DMS153 treated with DMSO at 0.1 percent for 48 hours (cell line): ENCODE data around the gene SCN10A.

Experiments used
- DNase-seq: peaks from one replicate; lab custom pipeline; 2025; ENCODE audit not compliant: unreplicated experiment; lab: John Stamatoyannopoulos, UW

SCN10A gene

DNA sequence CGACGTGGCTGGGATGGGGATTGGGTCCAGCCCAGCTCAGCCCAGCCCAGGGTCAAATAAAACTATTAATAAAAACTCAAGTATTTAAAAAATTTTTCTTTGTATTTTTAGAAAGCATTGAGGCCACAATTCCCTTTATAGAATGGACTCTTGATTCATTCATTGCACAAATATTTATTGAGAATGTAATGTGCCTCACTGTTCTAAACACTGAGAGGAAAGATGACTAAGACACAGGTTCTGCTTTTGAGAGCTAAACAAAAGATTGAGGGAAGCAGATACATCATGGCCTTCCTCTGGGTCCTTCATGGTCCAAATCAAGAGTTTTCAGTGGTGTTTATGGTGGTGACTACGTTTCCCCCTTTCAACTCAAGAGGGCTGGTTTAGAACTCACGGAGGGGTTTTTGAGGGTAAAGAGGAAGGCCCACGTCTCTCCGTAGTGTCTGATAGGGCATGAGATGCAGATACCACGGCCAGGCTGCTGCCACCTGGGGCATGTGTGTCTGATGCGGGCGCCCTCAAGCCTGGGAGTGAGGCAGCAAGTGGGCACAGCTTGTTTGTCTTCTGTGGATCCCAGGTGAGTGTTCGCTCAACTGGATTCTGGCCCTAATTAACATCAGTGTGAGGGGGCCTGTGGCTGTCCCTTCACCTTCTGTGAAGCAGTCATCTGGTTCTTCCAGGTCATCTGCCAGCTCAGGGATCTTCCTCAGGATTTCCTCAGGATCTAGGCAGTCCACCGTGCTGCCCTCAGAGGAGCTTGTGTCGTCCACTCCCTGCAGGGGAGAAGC is 93.0 kb downstream of the SCN10A start:
- DNase-seq: no peak

DNA sequence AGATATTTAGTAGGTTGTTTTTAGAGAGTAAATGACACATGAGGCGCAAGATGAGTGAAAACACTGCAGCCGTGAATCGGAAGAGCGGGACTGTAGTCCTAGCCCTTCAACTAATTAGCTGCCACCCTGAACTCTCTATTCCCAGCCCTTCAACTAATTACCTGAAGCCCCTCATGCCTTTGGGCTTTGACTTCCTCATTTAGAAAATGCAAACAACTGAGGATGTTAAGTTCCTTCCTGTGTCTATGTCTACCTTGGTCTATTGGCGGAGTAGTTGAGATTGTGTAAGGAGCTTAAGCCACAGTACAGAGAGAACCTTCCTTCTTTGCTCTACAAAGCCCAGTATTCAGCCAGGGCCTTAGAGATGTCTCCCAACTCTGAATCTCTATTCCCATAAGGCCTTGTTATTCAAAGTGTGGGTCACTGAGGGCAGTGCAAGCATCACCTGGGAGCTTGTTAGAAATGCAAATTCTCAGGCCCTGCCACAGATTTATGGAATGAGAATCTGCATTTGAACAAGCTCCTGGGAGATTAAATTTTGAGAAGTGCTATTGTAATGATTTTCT is 94.7 kb downstream of the SCN10A start:
- no peak for DNase-seq

DNA sequence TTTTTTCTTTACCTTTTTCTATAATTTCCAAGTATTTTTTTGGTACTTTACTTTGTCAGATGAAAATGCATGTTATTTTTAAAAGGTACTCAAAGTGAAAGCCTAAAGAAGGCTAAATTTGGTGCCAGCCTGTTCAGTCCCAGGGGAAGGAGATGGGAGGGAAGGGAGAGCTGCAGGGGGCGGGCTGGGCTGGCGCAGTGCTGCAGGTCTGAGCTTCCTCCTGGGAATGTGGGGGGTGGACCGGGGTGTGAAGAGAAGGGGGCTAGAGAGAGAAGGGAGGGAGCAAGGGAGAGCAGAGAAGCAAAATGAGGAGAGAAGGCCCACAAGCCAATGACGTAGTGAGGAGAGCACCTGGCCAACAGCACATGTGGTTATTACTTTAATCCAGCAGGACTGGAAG is 95.6 kb downstream of the SCN10A start:
- DNase-seq: no peak

DNA sequence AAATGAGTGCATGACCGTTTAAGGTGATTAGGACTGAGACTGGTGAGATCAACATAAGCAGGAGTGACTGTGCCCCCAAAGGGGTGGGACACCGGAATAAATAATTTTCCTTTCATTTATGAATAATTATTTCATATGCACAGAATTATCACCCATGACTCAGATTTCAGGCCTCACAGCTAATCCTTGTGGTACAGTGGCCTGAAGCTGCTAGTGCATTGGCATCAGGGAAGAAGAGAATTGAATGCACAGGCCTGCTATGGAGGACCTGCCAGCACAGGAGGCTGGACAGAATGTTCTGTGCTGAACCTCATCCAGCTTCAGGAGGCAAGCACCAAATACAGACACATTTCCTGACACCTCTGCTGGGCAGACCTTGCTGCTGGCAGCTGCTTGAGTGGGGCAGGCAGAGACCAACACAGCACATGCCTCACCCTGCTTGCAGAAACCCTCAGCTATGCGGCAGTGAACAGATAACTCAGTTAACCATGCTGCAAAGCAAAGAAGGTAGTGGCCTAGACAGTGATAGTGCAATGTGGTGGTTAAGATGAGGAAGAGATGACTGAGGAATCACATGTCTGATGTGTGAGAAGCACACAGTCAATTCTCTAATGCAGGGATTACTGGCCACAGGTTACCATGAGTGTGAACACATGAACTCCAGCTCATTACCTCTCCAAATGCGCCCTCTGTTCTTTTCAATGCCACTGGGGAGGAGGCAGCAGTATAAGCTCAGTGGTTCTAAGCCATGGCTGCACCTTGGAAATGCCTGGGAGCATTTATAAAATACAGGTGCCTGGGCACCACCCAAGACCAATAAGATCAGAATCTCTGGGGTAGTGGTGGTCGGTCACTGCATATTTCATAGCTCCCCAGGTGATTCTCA is 98.4 kb downstream of the SCN10A start:
- DNase-seq: no peak

DNA sequence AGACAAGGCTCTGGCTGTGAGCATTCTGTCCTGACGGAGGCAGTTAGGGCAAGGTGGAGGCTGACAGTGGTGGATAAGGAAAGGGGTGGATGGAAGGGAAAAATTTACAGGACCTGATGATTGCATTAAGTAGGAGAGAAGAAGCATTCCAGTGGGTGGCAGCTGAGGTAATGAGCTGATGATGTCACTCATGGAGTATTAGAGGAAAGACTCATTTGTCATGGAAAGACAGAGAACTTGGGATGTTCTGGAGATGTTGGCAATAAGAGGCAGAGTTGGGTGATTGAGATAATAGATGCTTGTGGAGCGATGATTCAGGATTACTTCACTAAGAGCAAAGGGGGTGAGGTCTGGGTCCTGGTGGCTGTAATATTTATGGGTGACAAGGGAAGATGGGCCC is 102.9 kb downstream of the SCN10A start:
- DNase-seq: no peak

DNA sequence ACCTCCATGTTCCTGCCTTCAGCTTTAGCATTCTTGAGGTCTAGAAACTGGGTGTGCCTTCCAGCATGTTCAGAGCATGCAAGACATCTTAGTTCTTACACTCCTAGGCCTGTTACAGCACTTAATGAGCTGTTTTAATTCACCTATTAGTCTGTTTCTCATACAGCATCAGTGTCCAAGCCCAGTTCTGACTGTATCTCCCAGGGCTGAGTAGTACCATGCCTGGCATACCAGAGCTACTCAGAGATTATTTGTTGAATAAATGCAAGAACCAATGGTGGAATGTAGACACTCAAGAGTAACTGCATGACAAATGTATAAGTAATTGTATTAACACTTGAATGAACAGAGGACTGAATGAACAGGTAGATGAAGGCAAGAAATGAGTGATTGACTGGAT is 104.7 kb downstream of the SCN10A start:
- DNase-seq: no peak

DNA sequence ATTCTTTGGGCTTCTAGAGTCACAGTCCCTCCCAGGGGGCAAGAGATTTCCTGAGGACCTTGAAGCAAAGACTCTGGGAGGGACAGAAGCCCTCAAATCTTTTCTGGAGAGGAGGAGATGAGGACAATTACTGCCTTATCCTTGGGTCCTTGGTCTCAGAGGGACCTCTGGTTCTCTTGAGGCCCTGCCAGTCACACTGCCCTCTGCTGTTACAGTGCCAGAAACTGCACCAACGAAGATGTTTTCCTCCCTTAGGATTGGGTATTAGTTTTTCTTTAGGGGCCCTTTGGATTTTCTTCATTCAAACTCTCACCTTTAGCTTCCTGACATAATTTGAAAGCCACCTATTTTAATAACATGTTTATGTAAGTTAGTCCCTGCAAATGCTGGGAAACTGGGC is 108.3 kb downstream of the SCN10A start:
- DNase-seq: no peak

DNA sequence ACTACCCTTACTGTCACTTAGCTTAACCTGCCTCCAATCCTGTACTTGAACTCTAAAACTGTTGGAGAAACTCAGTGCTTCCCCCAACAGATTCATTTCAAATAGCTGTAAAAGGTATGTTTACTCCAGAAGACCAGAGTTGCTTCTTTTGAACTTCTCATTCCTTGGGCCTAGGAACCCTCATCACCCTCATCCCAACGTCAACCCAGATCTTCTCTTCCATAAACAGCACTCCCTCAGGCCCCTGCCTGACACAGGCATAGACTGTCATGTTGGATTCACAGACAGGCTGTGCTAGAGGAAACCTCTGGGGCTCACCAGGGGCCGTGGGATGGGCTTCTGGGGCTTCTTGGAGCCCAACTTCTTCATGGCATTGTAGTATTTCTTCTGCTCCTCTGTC is 109.1 kb downstream of the SCN10A start:
- no peak for DNase-seq

DNA sequence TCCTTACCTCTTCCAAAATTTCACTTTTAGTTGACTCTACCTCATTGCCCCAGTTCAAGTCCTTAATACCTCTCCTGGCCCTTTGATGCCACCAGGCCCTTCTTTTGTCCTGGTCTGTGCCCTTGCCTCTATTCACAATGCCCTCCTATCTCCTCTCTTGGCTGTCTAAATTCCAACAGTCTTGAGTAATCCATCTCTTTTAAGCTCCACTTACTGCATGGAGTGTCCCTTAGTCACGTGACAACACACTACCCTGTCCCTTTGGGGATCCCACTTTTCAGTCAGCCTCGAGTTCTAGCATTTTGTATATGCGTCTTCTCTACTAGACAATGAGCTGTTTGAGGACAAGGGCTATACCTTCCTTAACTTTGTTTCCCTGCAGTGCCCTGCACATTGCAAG is 113.8 kb downstream of the SCN10A start:
- DNase-seq: no peak

DNA sequence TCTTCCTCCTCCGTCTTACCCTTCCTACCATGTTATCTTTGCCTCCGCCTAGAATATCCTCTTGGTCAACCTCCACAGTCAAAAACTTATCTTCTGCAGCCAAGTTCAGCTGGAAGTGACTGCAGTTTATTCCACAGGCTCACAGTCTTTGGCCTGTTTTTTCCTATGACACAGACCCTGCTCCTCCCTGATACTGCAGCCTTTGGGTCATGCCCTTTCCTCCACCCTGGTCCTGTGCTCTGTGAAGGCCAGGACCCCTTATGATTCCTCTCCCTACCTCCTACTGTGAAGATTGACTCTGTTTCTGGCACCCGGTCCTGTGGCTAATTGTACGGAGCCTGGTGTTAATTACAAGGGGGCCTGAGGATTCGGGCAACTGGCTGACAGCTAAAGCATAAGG is 117.3 kb downstream of the SCN10A start:
- DNase-seq: no peak

DNA sequence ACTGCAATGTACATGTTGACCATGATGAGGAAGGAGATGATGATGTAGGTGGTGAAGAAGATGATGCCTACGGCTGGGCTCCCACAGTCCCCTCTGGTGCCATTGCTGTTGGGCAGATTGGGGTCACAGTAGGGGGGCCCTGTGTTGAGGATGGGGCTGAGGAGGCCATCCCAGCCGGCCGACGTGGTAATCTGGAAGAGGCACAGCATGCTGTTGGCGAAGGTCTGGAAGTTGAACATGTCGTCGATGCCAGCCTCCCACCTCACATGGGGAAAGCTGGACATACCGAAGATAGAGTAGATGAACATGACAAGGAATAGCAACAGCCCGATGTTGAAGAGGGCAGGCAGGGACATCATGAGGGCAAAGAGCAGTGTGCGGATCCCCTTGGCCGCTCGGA is 118.0 kb downstream of the SCN10A start:
- DNase-seq: no peak

DNA sequence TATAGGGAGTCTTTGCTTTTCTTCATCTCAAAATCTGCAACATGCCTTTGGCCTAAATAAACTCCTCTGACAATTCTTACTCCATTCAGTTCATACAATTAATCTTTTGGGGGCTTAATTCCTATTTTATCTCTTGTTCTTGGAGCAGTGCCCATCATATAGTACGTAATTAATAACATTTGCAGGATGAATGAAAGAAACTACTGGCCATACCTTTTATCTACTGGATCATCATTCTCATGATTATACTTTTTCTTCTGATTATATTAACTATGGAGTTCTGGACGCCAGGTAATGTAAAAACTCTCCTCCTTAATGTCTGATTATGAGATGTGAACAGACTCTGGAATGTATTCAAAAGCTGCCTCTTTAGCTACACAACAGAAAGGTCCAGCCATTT is 120.0 kb downstream of the SCN10A start:
- no peak for DNase-seq

DNA sequence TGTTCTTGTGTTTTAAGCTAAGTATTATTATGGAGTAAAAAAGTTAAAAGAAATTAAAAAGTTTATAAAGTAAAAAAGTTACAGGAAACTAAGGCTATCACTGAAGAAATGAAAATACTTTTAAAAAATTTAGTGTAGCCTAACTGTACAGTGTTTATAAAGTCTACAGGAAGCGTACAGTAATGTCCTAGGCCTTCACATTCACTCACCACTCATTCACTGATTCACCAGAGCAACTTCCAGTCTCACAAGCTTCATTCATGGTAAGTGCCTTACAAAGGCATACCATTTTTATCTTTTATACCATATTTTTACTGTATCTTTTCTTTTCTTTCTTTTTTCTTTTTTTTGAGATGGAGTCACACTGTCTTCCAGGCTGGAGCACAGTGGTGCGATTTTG is 125.8 kb downstream of the SCN10A start:
- DNase-seq: no peak

DNA sequence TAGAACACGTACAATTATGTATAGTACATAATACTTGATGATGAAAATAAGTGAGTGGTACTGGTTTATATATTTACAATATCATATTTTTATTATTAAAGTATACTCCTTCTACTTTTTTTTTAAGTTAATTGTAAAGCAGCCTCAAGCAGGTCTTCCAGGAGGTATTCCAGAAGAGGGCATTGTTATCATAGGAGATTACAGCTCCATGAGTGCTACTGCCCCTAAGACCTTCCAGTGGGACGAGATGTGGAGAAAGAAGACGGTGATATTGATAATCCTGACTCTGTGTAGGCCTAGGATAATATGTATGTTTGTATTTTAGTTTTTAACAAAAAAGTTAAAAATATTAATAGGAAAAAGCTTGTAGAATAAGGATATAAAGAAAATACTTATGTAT is 126.2 kb downstream of the SCN10A start:
- no peak for DNase-seq

DNA sequence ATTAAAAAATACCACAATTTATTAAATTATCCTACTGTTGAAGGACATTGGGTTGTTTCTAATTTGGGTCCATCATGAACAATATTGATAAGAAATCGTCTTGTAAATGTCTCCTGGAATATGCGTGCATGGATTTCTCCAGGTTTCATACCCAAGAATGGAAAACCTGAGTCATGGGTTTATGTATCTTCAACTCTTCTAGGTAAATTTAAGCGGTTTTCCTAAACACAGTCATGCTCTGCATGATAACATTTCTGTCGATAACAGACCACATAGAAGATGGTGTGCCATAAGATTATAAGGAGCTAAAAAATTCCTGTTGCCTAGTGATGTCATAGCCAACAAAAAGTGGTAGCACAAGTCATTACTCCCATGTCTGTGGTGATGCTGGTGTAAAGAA is 126.7 kb downstream of the SCN10A start:
- DNase-seq: no peak

DNA sequence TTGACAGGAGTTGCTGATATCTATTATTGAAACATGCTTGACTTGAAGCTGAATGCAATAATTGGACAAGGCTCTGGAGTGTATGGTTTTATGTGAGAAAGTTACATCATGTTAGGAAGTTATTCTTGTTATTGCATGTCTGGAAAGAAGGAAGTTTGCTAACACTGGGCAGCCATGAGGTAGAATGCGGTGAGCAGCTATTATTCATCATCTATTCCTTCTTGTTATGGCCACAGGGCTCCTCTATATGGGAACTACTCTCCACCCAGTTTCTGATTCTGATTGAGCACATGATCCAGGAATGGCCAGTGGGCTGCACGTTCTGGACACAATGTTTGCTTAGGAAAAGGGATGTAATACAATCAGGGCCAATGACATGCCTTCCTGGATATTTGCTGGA is 128.7 kb downstream of the SCN10A start:
- DNase-seq: no peak

DNA sequence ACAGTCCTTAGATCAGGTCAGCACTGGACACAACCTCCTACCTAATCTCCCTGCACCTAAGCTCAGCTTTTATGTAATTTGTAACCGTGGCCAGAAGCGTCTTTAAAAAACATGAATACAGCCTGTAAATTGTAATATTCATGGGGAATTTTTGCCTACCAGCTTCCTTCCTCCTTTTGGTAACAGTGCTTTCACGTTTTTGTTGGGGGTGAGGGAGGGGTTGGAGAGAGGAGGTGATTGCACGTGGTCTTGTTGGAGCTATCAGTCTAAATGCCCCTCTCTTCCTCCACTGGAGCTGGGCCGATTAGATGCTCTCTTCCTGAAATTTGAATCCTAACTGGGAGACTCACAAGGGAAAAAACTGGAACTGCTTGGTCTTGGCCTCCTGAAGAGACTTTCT is 131.5 kb downstream of the SCN10A start:
- no peak for DNase-seq

DNA sequence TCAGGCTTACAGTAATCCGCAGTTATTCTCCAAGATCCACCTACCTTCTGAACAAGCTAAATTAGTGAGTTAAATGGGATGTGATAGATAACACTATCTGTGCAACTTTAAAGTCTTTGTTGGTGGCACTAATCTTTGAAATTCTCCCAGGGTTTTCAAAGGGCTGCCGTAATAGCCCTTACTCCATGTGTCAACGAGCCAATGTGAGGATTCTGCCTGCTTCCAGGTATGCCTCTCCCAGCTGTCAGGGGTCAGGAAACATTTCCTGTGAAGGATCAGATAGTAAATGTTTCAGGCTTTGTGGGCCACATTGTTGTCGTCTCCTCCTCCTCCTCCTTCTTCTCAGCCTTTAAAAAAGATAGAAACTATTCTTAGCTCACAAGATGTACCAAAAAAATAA is 146.3 kb downstream of the SCN10A start:
- DNase-seq: no peak

DNA sequence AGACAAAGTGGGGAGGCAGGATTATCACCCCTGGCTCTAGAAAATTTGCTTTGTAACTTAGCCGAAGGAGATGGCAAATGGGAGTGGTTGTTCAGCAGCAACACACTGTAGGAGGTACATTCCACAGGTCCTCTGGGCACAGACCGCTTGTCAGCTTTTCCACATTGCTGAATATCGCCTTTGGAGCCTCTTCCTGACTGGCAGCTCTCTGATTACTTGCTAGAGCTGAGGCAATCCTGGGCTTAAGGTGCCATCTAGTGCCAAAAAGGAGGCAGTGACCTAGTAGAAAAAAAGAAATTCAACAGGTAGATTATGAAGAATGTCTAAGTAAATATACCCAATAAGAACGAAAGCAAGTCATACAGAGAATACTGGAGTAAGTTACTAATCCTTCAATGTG is 153.5 kb downstream of the SCN10A start:
- no peak for DNase-seq

DNA sequence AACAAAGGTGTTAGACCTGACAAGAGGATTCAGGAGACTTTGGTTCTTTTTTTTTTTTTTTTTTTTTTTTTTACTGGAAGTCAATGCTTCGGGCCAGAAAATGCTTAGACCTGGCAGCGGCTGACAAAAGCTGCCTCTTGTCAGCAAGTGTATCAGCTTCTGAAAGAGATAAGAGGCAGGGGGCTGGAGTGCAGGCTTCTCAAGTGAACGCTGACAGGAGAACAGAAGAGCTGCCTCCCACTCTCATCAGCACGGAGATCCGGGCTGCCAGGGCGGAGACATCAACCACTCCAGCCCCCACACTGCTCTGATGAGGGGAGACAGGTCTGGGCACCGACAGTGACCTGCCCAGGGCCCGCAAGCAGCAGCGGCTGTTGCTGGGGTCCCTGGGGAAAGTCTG is 157.2 kb downstream of the SCN10A start:
- DNase-seq: no peak

DNA sequence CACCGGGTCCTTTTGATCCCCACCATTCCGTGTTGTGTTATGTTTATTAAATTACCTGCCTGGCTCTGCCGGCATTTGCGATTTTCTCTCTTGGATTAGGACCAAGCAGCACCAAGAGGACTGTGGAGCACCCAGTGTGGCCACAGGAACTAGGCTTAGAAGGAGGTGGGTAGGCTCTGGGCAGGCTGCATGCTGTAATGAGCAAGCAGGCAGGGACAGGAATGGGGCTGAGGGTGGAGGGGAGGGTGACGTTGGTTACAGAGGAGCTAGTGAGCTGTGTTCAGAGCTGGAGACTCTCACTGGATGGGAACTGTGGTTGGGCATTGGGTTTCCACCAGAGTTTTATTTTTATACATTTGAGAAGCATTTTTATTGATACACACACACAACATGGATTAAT is 158.6 kb downstream of the SCN10A start:
- DNase-seq: no peak

DNA sequence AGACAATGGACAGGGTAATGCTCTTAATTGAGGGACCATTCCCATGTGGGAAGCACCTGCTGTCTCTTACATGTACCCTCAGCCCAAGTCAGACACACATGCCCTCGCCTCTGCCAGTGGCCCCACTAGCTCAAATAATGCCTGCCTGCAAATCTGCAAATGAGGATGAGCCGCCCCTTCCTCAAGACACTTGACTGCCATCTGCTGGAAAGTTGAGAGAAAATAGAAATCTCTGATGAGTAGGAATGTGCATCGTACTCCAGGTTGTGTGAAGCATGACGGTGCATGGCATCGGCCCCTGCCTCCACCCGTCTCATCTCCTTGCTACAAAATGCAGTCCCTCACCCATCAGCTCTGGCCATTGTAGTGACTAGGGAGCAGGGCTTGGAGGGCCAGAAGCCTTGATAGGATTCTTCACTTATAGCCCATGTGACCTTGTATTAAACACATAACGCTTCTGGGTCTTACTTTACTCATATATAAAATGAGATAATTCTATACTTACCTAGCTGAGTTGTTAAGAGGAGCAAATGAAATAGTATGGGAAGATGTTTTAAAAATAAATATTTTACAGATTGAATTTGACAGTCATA is 160.2 kb downstream of the SCN10A start:
- no peak for DNase-seq
